IMR-90 (cell line): ENCODE measurements around the gene GOLT1A. TPM values are rescaled to one million over a fixed set of nuclear protein-coding genes. Genes with fewer than 3 reads are reported as not detected.

Experiments
- ATAC-seq: fragments of 200-7000 bp; cut with Tn5 transposase; 2 replicates; pipeline ENCODE4 v1.9.1; 2020; ENCODE audit warnings: low read depth, mild to moderate bottlenecking, moderate library complexity
- BruUV-seq: library from RNA; stranded (reverse); fragments of 400-500 nt; replicated peaks from 2 replicates; lab custom pipeline; 2021; lab: Mats Ljungman, UMichigan
- CTCF ChIA-PET: fragments of 300-600 bp; formaldehyde crosslinking; extraction: SDS; loops from one replicate; lab custom pipeline; 2021; ENCODE audit warnings: antibody characterized with exemption; lab: Yijun Ruan, JAX
- POLR2A ChIA-PET: fragments of 300-600 bp; sonication (Branson Sonifier 250); formaldehyde crosslinking; loops from one replicate; lab custom pipeline; 2022; ENCODE audit warnings: antibody characterized with exemption; ENCODE audit not compliant: unreplicated experiment; lab: Charles Lee
- DNase-seq: peaks from one replicate; pipeline ENCODE4 v3.0.0; 2013
- H2AFZ ChIP-seq: replicated peaks from 2 replicates; pipeline ENCODE3; 2013; ENCODE audit warnings: low read length, mild to moderate bottlenecking; ENCODE audit not compliant: poor library complexity
- H2AK5ac ChIP-seq: 2 replicates; pipeline ENCODE4 v1.6.1; 2013; ENCODE audit warnings: low read depth, low read length, inconsistent platforms
- H2AK9ac ChIP-seq: replicated peaks from 2 replicates; pipeline ENCODE3; 2013; ENCODE audit warnings: mild to moderate bottlenecking, low read depth, low read length, moderate library complexity; ENCODE audit not compliant: poor library complexity
- H2BK120ac ChIP-seq: 2 replicates; pipeline ENCODE4 v1.6.1; 2013; ENCODE audit warnings: low read depth, low read length, inconsistent platforms
- H2BK15ac ChIP-seq: 3 replicates; pipeline ENCODE4 v1.6.1; 2013; ENCODE audit warnings: low read depth, low read length, inconsistent platforms
- H2BK20ac ChIP-seq: 2 replicates; pipeline ENCODE4 v1.6.1; 2013; ENCODE audit warnings: low read depth, mild to moderate bottlenecking, inconsistent platforms, low read length, moderate library complexity
- H2BK5ac ChIP-seq: 2 replicates; pipeline ENCODE4 v1.6.1; 2013; ENCODE audit warnings: mild to moderate bottlenecking, low read depth, low read length, inconsistent platforms; ENCODE audit not compliant: poor library complexity, severe bottlenecking
- H3K14ac ChIP-seq: replicated peaks from 2 replicates; pipeline ENCODE4 v1.6.1; 2013; ENCODE audit warnings: low read depth, low read length, inconsistent platforms
- H3K18ac ChIP-seq: 2 replicates; pipeline ENCODE4 v1.6.1; 2013; ENCODE audit warnings: low read depth, low read length, control low read depth
- H3K23ac ChIP-seq: 2 replicates; pipeline ENCODE4 v1.6.1; 2013; ENCODE audit warnings: low read depth, low read length, inconsistent platforms
- H3K27ac ChIP-seq: 2 replicates; pipeline ENCODE4 v1.5.1; 2013; ENCODE audit warnings: mild to moderate bottlenecking, control low read depth, low read length; ENCODE audit not compliant: insufficient read depth
- H3K27me3 ChIP-seq: 2 replicates; pipeline ENCODE4 v1.6.1; 2013; ENCODE audit warnings: low read length; ENCODE audit not compliant: control insufficient read depth, insufficient read depth
- H3K36me3 ChIP-seq: 2 replicates; pipeline ENCODE4 v1.6.1; 2013; ENCODE audit warnings: low read length, mixed read lengths; ENCODE audit not compliant: control insufficient read depth, insufficient read depth
- H3K4ac ChIP-seq: 2 replicates; pipeline ENCODE4 v1.6.1; 2013; ENCODE audit warnings: low read depth, low read length, inconsistent platforms
- H3K4me1 ChIP-seq: 2 replicates; pipeline ENCODE4 v1.6.1; 2013; ENCODE audit warnings: low read length, mixed read lengths; ENCODE audit not compliant: control insufficient read depth, insufficient read depth
- H3K4me2 ChIP-seq: 2 replicates; pipeline ENCODE4 v1.6.1; 2013; ENCODE audit warnings: low read depth, mild to moderate bottlenecking, control low read depth, low read length, moderate library complexity
- H3K4me3 ChIP-seq: 2 replicates; pipeline ENCODE4 v1.5.1; 2013; ENCODE audit warnings: low read depth, mild to moderate bottlenecking, control low read depth, low read length, moderate library complexity; ENCODE audit not compliant: insufficient read depth
- H3K56ac ChIP-seq: 2 replicates; pipeline ENCODE4 v1.6.1; 2013; ENCODE audit warnings: low read length, inconsistent platforms; ENCODE audit not compliant: insufficient read depth; ENCODE audit errors: extremely low read depth
- H3K79me1 ChIP-seq, 2 experiments: 2 replicates each; pipeline ENCODE4 v1.6.1; 2013; ENCODE audit warnings: low read length in 2 of 2, inconsistent platforms in 1 of 2, low read depth in 1 of 2
- H3K9ac ChIP-seq: 2 replicates; pipeline ENCODE4 v1.6.1; 2013; ENCODE audit warnings: low read depth, low read length, control low read depth
- H3K9me1 ChIP-seq: 2 replicates; pipeline ENCODE4 v1.6.1; 2013; ENCODE audit warnings: low read length, inconsistent platforms; ENCODE audit not compliant: insufficient read depth
- H3K9me3 ChIP-seq: 2 replicates; pipeline ENCODE4 v1.6.1; 2013; ENCODE audit warnings: low read length; ENCODE audit not compliant: control insufficient read depth, insufficient read depth
- H4K20me1 ChIP-seq: 2 replicates; pipeline ENCODE4 v1.6.1; 2013; ENCODE audit warnings: low read length, inconsistent platforms; ENCODE audit not compliant: insufficient read depth
- H4K5ac ChIP-seq: 2 replicates; pipeline ENCODE4 v1.6.1; 2013; ENCODE audit warnings: mild to moderate bottlenecking, low read depth, low read length, control low read depth
- H4K8ac ChIP-seq, 2 experiments: 2 replicates each; pipeline ENCODE4 v1.6.1; 2013; ENCODE audit warnings: low read depth in 2 of 2, low read length in 2 of 2, control low read depth in 1 of 2, inconsistent platforms in 1 of 2
- H4K91ac ChIP-seq: 2 replicates; pipeline ENCODE4 v1.6.1; 2013; ENCODE audit warnings: low read depth, low read length, inconsistent platforms; ENCODE audit not compliant: insufficient read depth
- ELK1 ChIP-seq: fragments of 150-350 bp; IDR thresholded peaks from 2 replicates; pipeline ENCODE4 v1.6.1; 2016; ENCODE audit warnings: low read depth, mild to moderate bottlenecking, low read length, moderate library complexity, borderline replicate concordance
- FOS ChIP-seq: fragments of 150-350 bp; IDR thresholded peaks from 2 replicates; pipeline ENCODE4 v1.6.1; 2016; ENCODE audit warnings: low read depth, low read length
- MAFK ChIP-seq: IDR thresholded peaks from 2 replicates; pipeline ENCODE4 v1.6.1; 2012; ENCODE audit warnings: low read depth, low read length, improper control_type of control experiment
- USF2 ChIP-seq: fragments of 150-350 bp; IDR thresholded peaks from 2 replicates; pipeline ENCODE4 v1.6.1; 2017; ENCODE audit warnings: mild to moderate bottlenecking, antibody characterized with exemption, low read length, low read depth
- WGBS, 2 experiments: methylation state at CpG; one replicate each; pipeline versions ENCODE4 v1.1.5 to v1.1.7; 2013; ENCODE audit warnings: missing lambda C conversion rate in 2 of 2; ENCODE audit not compliant: insufficient read length in 1 of 2; ENCODE audit errors: extremely low coverage in 2 of 2; 5-methylcytosine and 5-hydroxymethylcytosine counted together
- dilution Hi-C: fragments of 300-500 bp; cut with HindIII; formaldehyde crosslinking; loops from one replicate; pipeline ENCODE4 v1.14.3; 2018; ENCODE audit warnings: low sequenced_read_pairs; ENCODE audit not compliant: unreplicated experiment
- in situ Hi-C: fragments of 300-500 bp; cut with MboI; formaldehyde crosslinking; loops from 3 replicates; pipeline ENCODE4 v1.14.3; 2019; ENCODE audit warnings: low sequenced_read_pairs, inconsistent platforms, mixed read lengths
- intact Hi-C: fragments of 100-400 bp; cut with micrococcal nuclease; formaldehyde crosslinking; loops from 2 replicates; pipeline ENCODE4 v1.10.0; 2022
- polyA plus RNA-seq, 3 experiments: library from polyadenylated mRNA; depleted of rRNA; stranded (reverse); fragments of >200 nt; gene quantifications; 2 replicates each; pipeline ENCODE4 v1.2.3, GENCODE V29; 2012; ENCODE audit warnings: low replicate concordance in 1 of 3
- total RNA-seq: library from RNA; depleted of rRNA; stranded (reverse); fragments of >200 nt; gene quantifications from 2 replicates; pipeline ENCODE4 v1.2.3, GENCODE V29; 2012

Gene GOLT1A
- total and polyA plus RNA-seq, 2 of the 4 experiments (the other 2 are of a cell fraction): 0.32 TPM; not detected in 1

- POLR2A ChIA-PET: no interaction called here
- ATAC-seq: no peak
Measured at GRCh38 chr1:204248954-204249353, 35.2 kb upstream of the GOLT1A start.

More at GRCh38 chr1:204248954-204249353, 35.2 kb upstream of the GOLT1A start:
- Histone ChIP-seq H3K9me3 (no peaks in the 10 kb centered on the region), H3K23ac (no peak overlapping the region), H2BK120ac (no peak overlapping the region), H4K91ac (no peak overlapping the region), H3K18ac (no peak overlapping the region), H3K14ac (no peak overlapping the region), H3K4me3 (no peak overlapping the region), H2AFZ (no peak overlapping the region), H2AK5ac (no peak overlapping the region), H3K4ac (no peak overlapping the region), H2BK5ac (no peak overlapping the region), H2AK9ac (no peak overlapping the region), H3K79me1 (no peaks in the 10 kb centered on the region), H3K4me1 (peaks cover 5% of the 10 kb centered on the region), H3K9me1 (peaks cover 2% of the 10 kb centered on the region; the same call in 1 of the 2 replicates), H4K20me1 (no peaks in the 10 kb centered on the region), H2BK20ac (no peak overlapping the region), H3K27me3 (no peaks in the 10 kb centered on the region), H3K4me2 (no peak overlapping the region), H3K27ac (no peak overlapping the region), H3K56ac (no peak overlapping the region), H3K36me3 (peaks cover 11% of the 10 kb centered on the region; the same call in 1 of the 2 replicates), H2BK15ac (no peak overlapping the region), H4K8ac (no peak overlapping the region), H4K5ac (no peak overlapping the region), H3K9ac (no peak overlapping the region)
- intact Hi-C loops: no loop called here
- no peak for DNase-seq
- CTCF ChIA-PET: interaction anchor here (1.2 kb wide), 1 partner anchor 111 kb away, joined by 3 read pairs; no protein-coding TSS in a partner anchor
- in situ Hi-C loops: no loop called here
- no CpG with 5 or more reads among the region's 3 CpGs for WGBS, 2 experiments
- dilution Hi-C loops: no loop called here
- no peak for TF ChIP-seq MAFK
- no peak for TF ChIP-seq FOS
- no peak for TF ChIP-seq ELK1
- no peak for TF ChIP-seq USF2
- BruUV-seq: no TSS peak
